Measurements from ENCODE around the gene PPM1F. TPM values are rescaled to one million over a fixed set of nuclear protein-coding genes. Genes with fewer than 3 reads are reported as not detected.
A peak's percentile ranks its signal among the peaks of the same experiment; 100 is the strongest.

PPM1F gene
- total RNA-seq, 1 donor from 2014 or later = 51.0 TPM

- DNase-seq = no peak
- Histone ChIP-seq H3K27ac (peak overlapping the region; percentile 94), H3K4me3 (peak overlapping the region; percentile 61), H3K27me3 (ENCODE audit: low read depth) (no peaks in the 10 kb centered on the region), H3K4me1 (peaks cover 74% of the 10 kb centered on the region), H3K9me3 (no peaks in the 10 kb centered on the region), H3K36me3 (peaks cover 28% of the 10 kb centered on the region)
- intact Hi-C loops (cut with DNase I) = loop anchor here (10.0 kb wide), 1 partner anchor 223 kb away; no protein-coding TSS in a partner anchor
- TF ChIP-seq CTCF (IDR thresholded peaks at IDR 0.05) = no peak
- peak; percentile 60 to 66 for ATAC-seq
Measured at GRCh38 chr22:21937821-21938070, 14.9 kb downstream of the PPM1F start.

- peaks cover 33% of the 10 kb centered on the region for H3K36me3 ChIP-seq
- peak overlapping the region; percentile 61 for H3K4me3 ChIP-seq
- ATAC-seq = peak; percentile 43 to 46
- peaks cover 69% of the 10 kb centered on the region for H3K4me1 ChIP-seq
- intact Hi-C loops (cut with DNase I) = loop anchor here (10.0 kb wide), 1 partner anchor 222 kb away; no protein-coding TSS in a partner anchor
- H3K27me3 ChIP-seq (ENCODE audit: low read depth) = no peaks in the 10 kb centered on the region
- H3K27ac ChIP-seq = peak overlapping the region; percentile 94
- peak; percentile 69 for DNase-seq
- no peak for TF ChIP-seq CTCF (IDR thresholded peaks at IDR 0.05)
- H3K9me3 ChIP-seq = no peaks in the 10 kb centered on the region
Measured at GRCh38 chr22:21937041-21937820, 15.4 kb downstream of the PPM1F start.

GRCh38 chr22:21936151-21936775, 16.4 kb downstream of the PPM1F start:
- Histone ChIP-seq H3K36me3 (peaks cover 36% of the 10 kb centered on the region), H3K9me3 (no peaks in the 10 kb centered on the region), H3K4me3 (no peak overlapping the region), H3K4me1 (peaks cover 59% of the 10 kb centered on the region), H3K27me3 (ENCODE audit: low read depth) (no peaks in the 10 kb centered on the region), H3K27ac (peak overlapping the region; percentile 94)
- DNase-seq (peak; percentile 85), ATAC-seq (peak; percentile 20 to 29)
- TF ChIP-seq CTCF (IDR thresholded peaks at IDR 0.05) = no peak
- intact Hi-C loops (cut with DNase I) = loop anchor here (10.0 kb wide), 1 partner anchor 221 kb away; no protein-coding TSS in a partner anchor

- Histone ChIP-seq H3K9me3 (no peaks in the 10 kb centered on the region), H3K4me3 (no peak overlapping the region), H3K36me3 (peaks cover 56% of the 10 kb centered on the region), H3K27ac (no peak overlapping the region), H3K4me1 (peaks cover 36% of the 10 kb centered on the region), H3K27me3 (ENCODE audit: low read depth) (no peaks in the 10 kb centered on the region)
- TF ChIP-seq CTCF (IDR thresholded peaks at IDR 0.05) = no peak
- ATAC-seq (no peak), DNase-seq (no peak)
- intact Hi-C loops (cut with DNase I) = loop anchor here (10.0 kb wide), 1 partner anchor 219 kb away; no protein-coding TSS in a partner anchor
Measured at GRCh38 chr22:21933910-21934309, 18.7 kb downstream of the PPM1F start.

GRCh38 chr22:21933413-21933812, 19.2 kb downstream of the PPM1F start:
- peaks cover 31% of the 10 kb centered on the region for H3K4me1 ChIP-seq
- intact Hi-C loops (cut with DNase I) = loop anchor here (10.0 kb wide), 1 partner anchor 219 kb away; no protein-coding TSS in a partner anchor
- no peaks in the 10 kb centered on the region for H3K27me3 ChIP-seq (ENCODE audit: low read depth)
- DNase-seq = no peak
- ATAC-seq = no peak
- H3K27ac ChIP-seq = no peak overlapping the region
- peaks cover 58% of the 10 kb centered on the region for H3K36me3 ChIP-seq
- no peak overlapping the region for H3K4me3 ChIP-seq
- no peaks in the 10 kb centered on the region for H3K9me3 ChIP-seq
- TF ChIP-seq CTCF (IDR thresholded peaks at IDR 0.05) = no peak

Measured in lower lobe of right lung (tissue), 2 donors.